ENCODE measurements around the gene PCDHGA6. TPM values are rescaled to one million over a fixed set of nuclear protein-coding genes. Genes with fewer than 3 reads are reported as not detected.
"Not testable (repeated sequence)": the region's sequence is repeated elsewhere in the genome, so short reads cannot be mapped to it uniquely, and the experiment has no call there.

The PCDHGA6 gene
- total RNA-seq, result under 1 TPM; 0.16 to 0.29 TPM

GRCh38 chr5:141373673-141374317 lies at the start of gene PCDHGA6:
TSS of gene PCDHGA6 (plus strand) at chr5:141373891. CDS start at chr5:141374084, 193 bp downstream.
- ATAC-seq (replicated peaks in 1 of 2) (no peak), DNase-seq (no peak)
- Mint-ChIP-seq H3K27ac (no peak within 1 kb of the TSS), H3K36me3 (ENCODE audit: insufficient read depth in 2 of 2) (peaks cover 13 to 29% of the 10 kb centered on the region in 2 donors), H3K27me3 (ENCODE audit: low read depth) (peaks cover 76% of the 10 kb centered on the region), H3K4me1 (ENCODE audit: low read depth) (peaks cover 12% of the 10 kb centered on the region), H3K4me3 (peak within 1 kb of the TSS in 1 of 2 donors; percentile 56), H3K9me3 (peaks cover 7 to 10% of the 10 kb centered on the region in 2 donors)

GRCh38 chr5:141326088-141326854 lies 47.4 kb upstream of the PCDHGA6 start:
- H3K36me3 Mint-ChIP-seq (ENCODE audit: insufficient read depth in 2 of 2), result peaks cover 11 to 14% of the 10 kb centered on the region in 2 donors
- ATAC-seq (replicated peaks in 1 of 2), result peak; percentile 91 to 93
- peak overlapping the region; percentile 93 for H3K27ac Mint-ChIP-seq
- DNase-seq, result peak; percentile 65 to 76
- H3K4me1 Mint-ChIP-seq (ENCODE audit: low read depth), result peaks cover 19% of the 10 kb centered on the region
- H3K9me3 Mint-ChIP-seq, result peaks cover 2 to 5% of the 10 kb centered on the region in 2 donors
- H3K27me3 Mint-ChIP-seq (ENCODE audit: low read depth), result peaks cover 13% of the 10 kb centered on the region
- peak overlapping the region; percentile 94 to 98 for H3K4me3 Mint-ChIP-seq

DNA sequence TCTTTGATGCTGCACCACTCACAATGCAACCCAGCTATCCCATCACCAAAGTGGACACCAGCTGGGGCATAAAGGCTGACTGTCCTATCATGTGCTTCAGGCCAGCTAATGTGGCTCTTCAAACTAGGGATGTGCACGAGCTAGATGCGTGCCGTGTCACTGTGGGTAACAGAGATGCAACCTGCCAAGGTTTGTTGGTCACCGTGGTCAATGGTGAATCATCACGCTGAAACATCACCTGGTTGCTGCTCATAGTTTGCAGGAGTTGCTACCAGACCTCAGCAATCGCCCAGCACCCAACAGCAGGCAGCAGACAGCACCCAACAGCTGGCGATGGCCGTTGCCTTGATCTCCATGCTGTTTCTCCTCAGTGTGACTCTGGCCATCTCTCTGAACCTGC lies 45.5 kb upstream of the PCDHGA6 start:
- H3K9me3 Mint-ChIP-seq, result peaks cover 6 to 12% of the 10 kb centered on the region in 2 donors
- H3K4me3 Mint-ChIP-seq, result no peak overlapping the region
- peak; percentile 30 to 54 for ATAC-seq (replicated peaks in 1 of 2)
- H3K36me3 Mint-ChIP-seq (ENCODE audit: insufficient read depth in 2 of 2), result peaks cover 9 to 17% of the 10 kb centered on the region in 2 donors
- H3K4me1 Mint-ChIP-seq (ENCODE audit: low read depth), result peaks cover 12% of the 10 kb centered on the region
- no peak overlapping the region for H3K27ac Mint-ChIP-seq
- peaks cover 27% of the 10 kb centered on the region for H3K27me3 Mint-ChIP-seq (ENCODE audit: low read depth)
- peak in 1 of 2 donors; percentile 33 for DNase-seq

- Mint-ChIP-seq H3K27me3 (ENCODE audit: low read depth) (peaks cover 49% of the 10 kb centered on the region), H3K4me3 (peak within 1 kb of the TSS; percentile 49 to 58), H3K9me3 (peaks cover 6 to 15% of the 10 kb centered on the region in 2 donors), H3K27ac (no peak within 1 kb of the TSS), H3K36me3 (ENCODE audit: insufficient read depth in 2 of 2) (peaks cover 18 to 23% of the 10 kb centered on the region in 2 donors), H3K4me1 (ENCODE audit: low read depth) (peaks cover 12% of the 10 kb centered on the region)
- DNase-seq, result peak; percentile 15 to 39
- peak; percentile 39 to 48 for ATAC-seq (replicated peaks in 1 of 2)
Measured at GRCh38 chr5:141330299-141331080, 43.2 kb upstream of the PCDHGA6 start, which contains the start of gene PCDHGA1. TSS of gene PCDHGA1 (plus strand) at chr5:141330514.

GRCh38 chr5:141332571-141332970 lies 41.1 kb upstream of the PCDHGA6 start:
- H3K4me1 Mint-ChIP-seq (ENCODE audit: low read depth); H3K27ac Mint-ChIP-seq; ATAC-seq (replicated peaks in 1 of 2); H3K4me3 Mint-ChIP-seq; DNase-seq: not testable (repeated sequence)
- Mint-ChIP-seq H3K27me3 (ENCODE audit: low read depth) (peaks cover 56% of the 10 kb centered on the region), H3K9me3 (peaks cover 6 to 19% of the 10 kb centered on the region in 2 donors), H3K36me3 (ENCODE audit: insufficient read depth in 2 of 2) (peaks cover 18 to 19% of the 10 kb centered on the region in 2 donors)

- Mint-ChIP-seq H3K4me1 (ENCODE audit: low read depth) (no peaks in the 10 kb centered on the region), H3K27ac (no peak within 1 kb of the TSS), H3K27me3 (ENCODE audit: low read depth) (peaks cover 57% of the 10 kb centered on the region), H3K36me3 (ENCODE audit: insufficient read depth in 2 of 2) (peaks cover 22 to 29% of the 10 kb centered on the region in 2 donors), H3K9me3 (peaks cover 8 to 16% of the 10 kb centered on the region in 2 donors), H3K4me3 (peak within 1 kb of the TSS; percentile 56 to 73)
- DNase-seq (peak in 1 of 2 donors; percentile 30), ATAC-seq (replicated peaks in 1 of 2) (peak in 1 of 2 donors; percentile 40)
Measured at GRCh38 chr5:141338538-141339306, 35.0 kb upstream of the PCDHGA6 start, which contains the start of gene PCDHGA2. TSS of gene PCDHGA2 (plus strand) at chr5:141338760.

DNA sequence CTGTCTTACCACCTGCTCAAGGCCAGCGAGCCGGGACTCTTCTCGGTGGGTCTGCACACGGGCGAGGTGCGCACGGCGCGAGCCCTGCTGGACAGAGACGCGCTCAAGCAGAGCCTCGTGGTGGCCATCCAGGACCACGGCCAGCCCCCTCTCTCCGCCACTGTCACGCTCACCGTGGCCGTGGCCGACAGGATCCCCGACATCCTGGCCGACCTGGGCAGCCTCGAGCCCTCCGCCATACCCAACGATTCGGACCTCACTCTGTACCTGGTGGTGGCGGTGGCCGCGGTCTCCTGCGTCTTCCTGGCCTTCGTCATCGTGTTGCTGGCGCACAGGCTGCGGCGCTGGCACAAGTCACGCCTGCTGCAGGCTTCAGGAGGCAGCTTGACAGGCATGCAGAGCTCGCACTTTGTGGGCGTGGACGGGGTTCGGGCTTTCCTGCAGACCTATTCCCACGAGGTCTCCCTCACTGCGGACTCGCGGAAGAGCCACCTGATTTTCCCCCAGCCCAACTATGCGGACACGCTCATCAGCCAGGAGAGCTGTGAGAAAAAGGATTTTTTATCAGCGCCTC lies 32.8 kb upstream of the PCDHGA6 start:
- Mint-ChIP-seq H3K9me3 (peaks cover 8 to 17% of the 10 kb centered on the region in 2 donors), H3K27me3 (ENCODE audit: low read depth) (peaks cover 53% of the 10 kb centered on the region), H3K36me3 (ENCODE audit: insufficient read depth in 2 of 2) (peaks cover 22 to 31% of the 10 kb centered on the region in 2 donors)
- not testable (repeated sequence) for H3K27ac Mint-ChIP-seq; H3K4me1 Mint-ChIP-seq (ENCODE audit: low read depth); DNase-seq; ATAC-seq (replicated peaks in 1 of 2); H3K4me3 Mint-ChIP-seq

DNA sequence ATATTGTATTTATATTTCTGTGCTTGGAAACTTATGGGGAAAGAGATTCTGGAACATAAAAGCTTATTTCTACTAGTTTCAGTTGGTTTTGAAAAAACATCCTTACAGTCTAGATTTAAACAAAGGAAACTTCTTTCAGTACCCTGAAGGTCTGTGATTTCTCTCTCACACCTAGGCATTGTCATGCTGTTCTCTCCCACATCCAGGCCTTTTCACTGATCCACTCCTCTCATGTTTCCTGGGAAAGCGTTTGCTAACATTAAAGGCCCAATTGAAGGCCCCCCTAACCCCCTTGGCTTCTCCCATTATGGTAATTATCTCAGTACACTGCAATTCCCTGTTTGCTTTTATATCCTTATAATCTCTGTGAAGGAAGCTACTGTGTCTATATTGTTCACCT lies 30.9 kb upstream of the PCDHGA6 start:
- ATAC-seq (replicated peaks in 1 of 2) (no peak), DNase-seq (no peak)
- Mint-ChIP-seq H3K4me3 (no peak overlapping the region), H3K4me1 (ENCODE audit: low read depth) (no peaks in the 10 kb centered on the region), H3K27ac (no peak overlapping the region), H3K27me3 (ENCODE audit: low read depth) (peaks cover 60% of the 10 kb centered on the region), H3K36me3 (ENCODE audit: insufficient read depth in 2 of 2) (peaks cover 23 to 40% of the 10 kb centered on the region in 2 donors), H3K9me3 (peaks cover 9 to 14% of the 10 kb centered on the region in 2 donors)

GRCh38 chr5:141343242-141343952 lies 30.3 kb upstream of the PCDHGA6 start, which contains the start of gene PCDHGA3:
TSS of gene PCDHGA3 (plus strand) at chr5:141343829. CDS start at chr5:141344034, 205 bp downstream.
- H3K36me3 Mint-ChIP-seq (ENCODE audit: insufficient read depth in 2 of 2), result peaks cover 21 to 39% of the 10 kb centered on the region in 2 donors
- peaks cover 55% of the 10 kb centered on the region for H3K27me3 Mint-ChIP-seq (ENCODE audit: low read depth)
- ATAC-seq (replicated peaks in 1 of 2) (no peak), DNase-seq (peak in 1 of 2 donors; percentile 33)
- H3K27ac Mint-ChIP-seq, result no peak within 1 kb of the TSS
- H3K9me3 Mint-ChIP-seq, result peaks cover 8 to 14% of the 10 kb centered on the region in 2 donors
- peak within 1 kb of the TSS; percentile 72 to 78 for H3K4me3 Mint-ChIP-seq
- H3K4me1 Mint-ChIP-seq (ENCODE audit: low read depth), result no peaks in the 10 kb centered on the region

DNA sequence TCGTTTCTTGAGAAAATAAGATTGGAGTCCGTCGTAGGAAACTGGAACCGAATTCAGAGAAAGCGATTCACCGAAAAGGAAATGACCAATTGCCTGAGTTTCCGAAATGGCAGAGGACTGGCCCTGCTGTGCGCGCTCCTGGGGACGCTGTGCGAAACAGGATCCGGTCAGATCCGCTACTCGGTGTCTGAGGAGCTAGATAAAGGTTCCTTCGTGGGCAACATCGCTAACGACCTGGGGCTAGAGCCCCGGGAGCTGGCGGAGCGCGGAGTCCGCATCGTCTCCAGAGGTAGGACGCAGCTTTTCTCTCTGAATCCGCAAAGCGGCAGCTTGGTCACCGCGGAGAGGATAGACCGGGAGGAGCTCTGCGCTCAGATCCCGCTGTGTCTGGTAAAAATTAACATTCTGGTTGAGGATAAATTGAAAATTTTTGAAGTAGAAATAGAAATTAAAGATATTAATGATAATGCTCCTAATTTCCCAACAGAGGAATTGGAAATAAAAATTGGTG lies 29.7 kb upstream of the PCDHGA6 start:
- Mint-ChIP-seq H3K27ac (no peak overlapping the region), H3K36me3 (ENCODE audit: insufficient read depth in 2 of 2) (peaks cover 19 to 38% of the 10 kb centered on the region in 2 donors), H3K27me3 (ENCODE audit: low read depth) (peaks cover 55% of the 10 kb centered on the region), H3K4me3 (peak overlapping the region; percentile 72 to 78), H3K9me3 (peaks cover 8 to 12% of the 10 kb centered on the region in 2 donors), H3K4me1 (ENCODE audit: low read depth) (no peaks in the 10 kb centered on the region)
- DNase-seq, result no peak
- no peak for ATAC-seq (replicated peaks in 1 of 2)

- Mint-ChIP-seq H3K27me3 (ENCODE audit: low read depth) (peaks cover 62% of the 10 kb centered on the region), H3K36me3 (ENCODE audit: insufficient read depth in 2 of 2) (peaks cover 18 to 42% of the 10 kb centered on the region in 2 donors), H3K27ac (no peak overlapping the region), H3K9me3 (peaks cover 9 to 12% of the 10 kb centered on the region in 2 donors), H3K4me1 (ENCODE audit: low read depth) (peaks cover 6% of the 10 kb centered on the region), H3K4me3 (no peak overlapping the region)
- ATAC-seq (replicated peaks in 1 of 2), result no peak
- no peak for DNase-seq
Measured at GRCh38 chr5:141345327-141345726, 28.4 kb upstream of the PCDHGA6 start.
